CD14-positive monocyte (primary cell): ENCODE measurements around the gene ANGPTL4. TPM values are rescaled to one million over a fixed set of nuclear protein-coding genes. Genes with fewer than 3 reads are reported as not detected.

Experiments used
- DNase-seq, 3 donors: peaks; one replicate each; pipeline ENCODE4 v3.0.0-alpha.2; 2011 to 2022
- H2AFZ ChIP-seq: 2 replicates; pipeline ENCODE4 v1.6.0; 2012; ENCODE audit warnings: mild to moderate bottlenecking, low read depth, low read length, inconsistent platforms; ENCODE audit not compliant: insufficient read depth, poor library complexity, severe bottlenecking
- H3K27ac ChIP-seq, 2 donors: 1 replicate in 1 of 2; 2 replicates in 1 of 2; pipeline ENCODE4 v1.5.1; 2012 to 2013; ENCODE audit warnings: low read length in 2 of 2, control low read depth in 1 of 2, inconsistent platforms in 1 of 2, low read depth in 1 of 2, mild to moderate bottlenecking in 1 of 2
- H3K27me3 ChIP-seq, 2 donors: one replicate each; pipeline versions ENCODE4 v1.6.0 to v1.6.1; 2011 to 2013; ENCODE audit warnings: low read length in 2 of 2; ENCODE audit not compliant: control insufficient read depth in 2 of 2, insufficient read depth in 2 of 2
- H3K36me3 ChIP-seq, 2 donors: replicated peaks in 1 of 2; 1 replicate in 1 of 2; 2 replicates in 1 of 2; pipeline versions ENCODE4 v1.5.1 to v1.6.1; 2012 to 2013; ENCODE audit warnings: low read length in 2 of 2, control low read depth in 1 of 2, inconsistent platforms in 1 of 2, mild to moderate bottlenecking in 1 of 2; ENCODE audit not compliant: insufficient read depth in 2 of 2, control insufficient read depth in 1 of 2
- H3K4me1 ChIP-seq, 2 donors: 1 replicate in 1 of 2; 2 replicates in 1 of 2; pipeline versions ENCODE4 v1.5.1 to v1.6.1; 2012 to 2013; ENCODE audit warnings: low read length in 2 of 2, control low read depth in 1 of 2, inconsistent platforms in 1 of 2, mild to moderate bottlenecking in 1 of 2, moderate library complexity in 1 of 2; ENCODE audit not compliant: insufficient read depth in 2 of 2, control insufficient read depth in 1 of 2
- H3K4me2 ChIP-seq: replicated peaks from 2 replicates; pipeline ENCODE3; 2012; ENCODE audit warnings: low read length, moderate library complexity, mild to moderate bottlenecking; ENCODE audit not compliant: poor library complexity, severe bottlenecking; ENCODE audit errors: extremely low read depth
- H3K4me3 ChIP-seq, 3 experiments: fragments of 200-600 bp in 1 of 3; sonication (generic) in 1 of 3; replicated peaks in 1 of 3; 1 replicate in 2 of 3; 2 replicates in 1 of 3; pipeline ENCODE4 v1.5.1; 2011 to 2013; ENCODE audit warnings: low read length in 3 of 3, mild to moderate bottlenecking in 3 of 3, control low read depth in 2 of 3, low read depth in 2 of 3, inconsistent platforms in 1 of 3, moderate library complexity in 1 of 3
- H3K79me2 ChIP-seq: 2 replicates; pipeline ENCODE4 v1.6.0; 2012; ENCODE audit warnings: mild to moderate bottlenecking, control low read depth, inconsistent platforms, low read length, moderate library complexity; ENCODE audit not compliant: insufficient read depth
- H3K9ac ChIP-seq: 2 replicates; pipeline ENCODE4 v1.6.0; 2017; ENCODE audit warnings: low read length, mild to moderate bottlenecking; ENCODE audit not compliant: insufficient read depth, poor library complexity, severe bottlenecking
- H3K9me3 ChIP-seq, 2 donors: replicated peaks in 1 of 2; 1 replicate in 1 of 2; 2 replicates in 1 of 2; pipeline versions ENCODE4 v1.5.1 to v1.6.1; 2012 to 2013; ENCODE audit warnings: low read length in 2 of 2, control low read depth in 1 of 2; ENCODE audit not compliant: control insufficient read depth in 1 of 2, insufficient read depth in 1 of 2
- H4K20me1 ChIP-seq: 2 replicates; pipeline ENCODE4 v1.6.0; 2012; ENCODE audit warnings: mild to moderate bottlenecking, low read length, control low read depth, moderate library complexity; ENCODE audit not compliant: insufficient read depth
- H3K27ac Mint-ChIP-seq, 7 donors: one replicate each; pipeline ENCODE4 v1.8.0; 2020; ENCODE audit warnings: mild to moderate bottlenecking in 7 of 7, mixed read lengths in 7 of 7, moderate library complexity in 6 of 7, inconsistent platforms in 2 of 7
- H3K27me3 Mint-ChIP-seq, 3 donors: one replicate each; pipeline ENCODE4 v1.8.0; 2021 to 2022; ENCODE audit warnings: low read depth in 3 of 3, mild to moderate bottlenecking in 3 of 3, mixed read lengths in 3 of 3, moderate library complexity in 3 of 3, inconsistent platforms in 1 of 3
- H3K36me3 Mint-ChIP-seq, 2 donors: one replicate each; pipeline ENCODE4 v1.8.0; 2020; ENCODE audit warnings: mixed read lengths in 2 of 2, inconsistent platforms in 1 of 2, mild to moderate bottlenecking in 1 of 2
- H3K4me1 Mint-ChIP-seq: one replicate; pipeline ENCODE4 v1.8.0; 2020; ENCODE audit warnings: mild to moderate bottlenecking, mixed read lengths
- H3K4me3 Mint-ChIP-seq, 2 donors: one replicate each; pipeline ENCODE4 v1.8.0; 2020; ENCODE audit warnings: mild to moderate bottlenecking in 2 of 2, mixed read lengths in 2 of 2, moderate library complexity in 1 of 2
- H3K9me3 Mint-ChIP-seq, 7 donors: one replicate each; pipeline ENCODE4 v1.8.0; 2020 to 2022; ENCODE audit warnings: mixed read lengths in 7 of 7, mild to moderate bottlenecking in 6 of 7, moderate library complexity in 6 of 7, inconsistent platforms in 2 of 7
- CTCF ChIP-seq: fragments of 200-600 bp; IDR thresholded peaks from one replicate; pipeline ENCODE4 v1.8.0; 2022; ENCODE audit warnings: antibody characterized with exemption, mild to moderate bottlenecking
- WGBS: methylation state at CpG from one replicate; pipeline ENCODE4 v1.1.5; 2013; ENCODE audit warnings: missing lambda C conversion rate; ENCODE audit not compliant: insufficient coverage; 5-methylcytosine and 5-hydroxymethylcytosine counted together
- intact Hi-C, 2 donors: fragments of 100-400 bp; cut with micrococcal nuclease; formaldehyde crosslinking; loops; one replicate each; pipeline versions ENCODE4 v1.15.0 to v1.15.1; 2023
- polyA plus RNA-seq, 3 donors: library from polyadenylated mRNA; depleted of rRNA in 1 of 3; unstranded in 2 of 3; stranded (reverse) in 1 of 3; fragments of 300-500 nt in 2 of 3; fragments of >200 nt in 1 of 3; fragmentation: Illumina TruSeq in 2 of 3; gene quantifications; 1 replicate in 2 of 3; 2 replicates in 1 of 3; pipeline ENCODE4 v1.2.3, GENCODE V29; 2012 to 2021

Gene ANGPTL4
- polyA plus RNA-seq, 3 donors, result not detected

DNA sequence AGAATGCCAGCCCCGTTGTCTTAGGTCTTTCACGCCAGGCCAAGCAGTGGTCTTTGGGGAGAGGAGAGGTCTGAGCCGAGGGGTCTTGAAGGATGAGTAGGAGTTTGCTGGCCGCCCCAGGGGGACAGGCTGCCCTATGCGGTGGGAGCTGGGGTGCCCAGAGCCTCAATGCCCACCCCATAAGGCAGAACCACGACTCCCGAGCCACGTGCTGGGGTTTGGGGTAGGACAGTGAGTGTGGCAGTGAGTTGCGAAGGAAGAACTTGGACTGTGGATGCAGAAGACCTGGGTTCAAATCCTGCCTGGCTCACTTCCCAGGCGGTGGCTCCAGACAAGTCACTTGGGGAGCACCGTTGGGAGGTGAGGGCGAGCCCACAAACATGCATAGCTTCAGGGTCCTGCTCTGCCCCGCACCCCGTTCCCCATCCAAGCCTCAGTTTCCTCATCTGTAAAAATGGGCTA is 31.7 kb downstream of the ANGPTL4 start:
- H3K27ac Mint-ChIP-seq, result peak overlapping the region in 1 of 7 donors; percentile 46
- H3K4me1 Mint-ChIP-seq, result peaks cover 16% of the 10 kb centered on the region

GRCh38 chr19:8396185-8396562 is 32.2 kb downstream of the ANGPTL4 start:
- peaks cover 92% of the 10 kb centered on the region for H4K20me1 ChIP-seq
- no peak overlapping the region for H3K4me2 ChIP-seq
- Mint-ChIP-seq H3K4me1 (peaks cover 11% of the 10 kb centered on the region), H3K36me3 (peaks cover 30 to 62% of the 10 kb centered on the region in 2 donors), H3K4me3 (no peak overlapping the region), H3K9me3 (no peaks in the 10 kb centered on the region), H3K27ac (peak overlapping the region in 3 of 7 donors; percentile 19 to 50 (median 44)), H3K27me3 (peaks cover 0 to 1% (median 0%) of the 10 kb centered on the region in 3 donors)
- no peak overlapping the region for H3K4me3 ChIP-seq
- no peaks in the 10 kb centered on the region for H3K27me3 ChIP-seq
- intact Hi-C loops, result loop anchor here (1.0 to 5.0 kb wide), 2 partner anchors 39 to 42 kb away; no protein-coding TSS in a partner anchor
- TF ChIP-seq CTCF, result no peak
- peaks cover 9 to 24% of the 10 kb centered on the region in 2 donors for H3K36me3 ChIP-seq
- no peaks in the 10 kb centered on the region for H3K9me3 ChIP-seq
- DNase-seq, result no peak
- no peak overlapping the region for H2AFZ ChIP-seq
- WGBS, result 94% methylated on average over 7 of the region's 7 CpGs
- H3K9ac ChIP-seq, result no peak overlapping the region
- H3K27ac ChIP-seq, result no peak overlapping the region
- H3K4me1 ChIP-seq, result peaks cover 9% of the 10 kb centered on the region in 2 donors
- peaks cover 82% of the 10 kb centered on the region for H3K79me2 ChIP-seq

More for the DNA sequence above, 31.7 kb downstream of the ANGPTL4 start:
- Histone ChIP-seq H3K36me3 (peaks cover 9 to 23% of the 10 kb centered on the region in 2 donors), H4K20me1 (peaks cover 97% of the 10 kb centered on the region), H3K27ac (no peak overlapping the region), H3K4me1 (peaks cover 13 to 14% of the 10 kb centered on the region in 2 donors), H3K79me2 (peaks cover 86% of the 10 kb centered on the region), H3K9me3 (no peaks in the 10 kb centered on the region), H3K9ac (no peak overlapping the region), H2AFZ (no peak overlapping the region), H3K27me3 (no peaks in the 10 kb centered on the region), H3K4me2 (no peak overlapping the region), H3K4me3 (no peak overlapping the region)
- H3K27me3 Mint-ChIP-seq, result peaks cover 0 to 1% (median 0%) of the 10 kb centered on the region in 3 donors
- H3K9me3 Mint-ChIP-seq, result no peaks in the 10 kb centered on the region
- whole genome bisulfite sequencing, result 96% methylated on average over 14 of the region's 14 CpGs
- H3K36me3 Mint-ChIP-seq, result peaks cover 30 to 61% of the 10 kb centered on the region in 2 donors
- no peak for TF ChIP-seq CTCF
- no peak overlapping the region for H3K4me3 Mint-ChIP-seq
- no peak for DNase-seq
- intact Hi-C loops, result loop anchor here (1.0 to 5.0 kb wide), 2 partner anchors 38 to 41 kb away; no protein-coding TSS in a partner anchor
